ENCODE data around the gene JMJD1C.

Gene JMJD1C

DNA sequence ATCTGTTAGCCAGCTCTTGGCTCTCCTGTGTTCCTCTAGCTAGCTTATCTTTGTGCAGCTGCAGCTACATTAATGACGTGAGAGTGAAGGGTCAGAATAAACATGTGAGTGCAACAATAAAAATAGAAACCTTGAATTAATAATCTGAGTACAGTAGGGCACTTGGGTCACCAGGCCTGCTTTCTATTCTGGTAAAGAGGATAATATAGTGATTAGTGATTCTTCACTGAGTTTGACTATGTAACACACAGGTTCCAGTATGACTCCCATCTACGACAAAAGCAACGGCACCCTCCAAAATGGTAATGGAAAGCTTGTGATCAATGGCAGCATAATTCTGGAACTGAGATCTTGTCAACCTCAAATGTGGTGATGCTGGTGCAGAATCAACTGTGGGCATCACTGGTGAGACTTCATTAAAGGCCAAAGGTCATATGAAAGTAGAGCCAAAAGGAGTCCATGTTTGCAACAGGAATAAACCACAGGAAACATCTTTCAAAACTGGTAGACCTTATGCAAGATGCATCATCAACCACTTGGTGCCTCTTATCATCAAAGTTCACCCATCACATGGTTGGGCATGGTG, 255.1 kb downstream of the JMJD1C start:
- DNase-seq (ENCODE audit: low read depth) = no peak

DNA sequence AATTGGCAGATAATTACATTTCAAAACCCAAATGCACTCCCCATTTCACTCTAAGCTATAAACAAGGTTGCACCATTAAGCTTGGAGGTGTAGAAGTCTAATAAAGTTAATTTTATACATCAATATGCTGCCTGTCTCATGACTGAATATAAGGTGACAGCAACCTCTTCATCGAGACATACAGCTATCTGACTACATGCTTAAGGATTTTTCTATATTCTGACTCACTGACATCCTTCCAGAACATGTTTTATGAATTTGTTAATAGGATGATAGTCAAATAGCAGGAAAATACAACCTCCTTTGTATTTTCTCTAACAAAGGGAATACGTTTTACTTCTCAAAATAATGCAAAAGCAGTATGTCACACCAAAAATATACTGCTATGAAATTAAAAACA, 256.1 kb downstream of the JMJD1C start:
- no peak for DNase-seq (ENCODE audit: low read depth)

DNA sequence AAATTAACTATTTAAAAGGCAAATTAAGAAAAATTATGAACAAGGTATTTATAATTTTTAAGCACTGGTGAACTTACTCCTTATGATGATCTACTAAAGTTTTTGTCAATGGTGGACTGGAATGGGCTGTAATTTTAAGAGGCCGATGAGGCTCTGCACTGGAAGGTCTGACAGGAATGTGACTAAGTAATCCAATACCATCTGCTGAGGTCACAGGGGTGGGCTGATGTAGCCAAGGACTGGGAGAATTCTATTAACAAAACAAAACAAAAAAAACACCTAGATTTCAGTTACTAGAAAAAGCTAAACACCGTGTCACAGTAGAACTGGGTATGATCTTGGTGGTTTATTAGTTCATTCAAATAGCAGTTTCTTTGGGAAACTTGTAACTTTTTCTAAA, 256.8 kb downstream of the JMJD1C start:
- DNase-seq (ENCODE audit: low read depth) = no peak

DNA sequence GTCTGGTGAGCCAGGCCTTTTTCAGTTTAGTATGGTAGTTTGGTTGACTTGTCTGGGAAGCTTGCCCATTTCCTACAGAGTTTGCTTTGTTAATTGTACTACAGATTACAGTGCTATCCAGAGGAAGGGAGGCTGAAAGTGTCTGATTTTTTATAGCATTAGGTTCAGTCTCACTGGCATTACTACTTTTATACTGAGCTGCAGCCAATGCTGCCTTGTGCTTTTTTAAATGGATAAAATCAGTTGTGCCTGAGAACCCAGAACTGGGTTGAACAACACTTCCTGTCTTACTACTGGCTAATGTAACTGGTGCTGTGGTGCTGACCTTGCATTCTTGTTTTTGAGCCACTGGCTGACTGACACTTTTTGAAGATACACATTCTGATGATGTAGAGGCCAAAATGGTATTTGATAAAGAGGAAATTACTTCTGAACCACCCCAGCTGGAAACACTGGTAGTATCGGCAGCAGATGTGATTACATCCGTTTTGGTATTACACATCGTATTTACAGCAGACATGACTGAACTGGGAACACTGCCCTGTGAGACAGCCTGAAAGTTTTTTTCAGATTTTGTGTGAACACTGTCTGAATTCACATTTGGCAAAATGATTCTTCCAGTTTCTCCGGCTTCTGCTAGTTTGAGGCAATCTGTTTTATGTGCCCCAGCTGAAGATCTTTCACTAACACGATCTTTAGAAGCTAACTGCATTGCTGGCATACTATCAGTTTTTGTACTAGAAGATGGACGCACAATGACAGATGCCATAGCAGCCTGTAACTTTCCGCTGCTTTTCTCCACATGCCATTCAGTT, 258.6 kb downstream of the JMJD1C start:
- DNase-seq (ENCODE audit: low read depth) = no peak

DNA sequence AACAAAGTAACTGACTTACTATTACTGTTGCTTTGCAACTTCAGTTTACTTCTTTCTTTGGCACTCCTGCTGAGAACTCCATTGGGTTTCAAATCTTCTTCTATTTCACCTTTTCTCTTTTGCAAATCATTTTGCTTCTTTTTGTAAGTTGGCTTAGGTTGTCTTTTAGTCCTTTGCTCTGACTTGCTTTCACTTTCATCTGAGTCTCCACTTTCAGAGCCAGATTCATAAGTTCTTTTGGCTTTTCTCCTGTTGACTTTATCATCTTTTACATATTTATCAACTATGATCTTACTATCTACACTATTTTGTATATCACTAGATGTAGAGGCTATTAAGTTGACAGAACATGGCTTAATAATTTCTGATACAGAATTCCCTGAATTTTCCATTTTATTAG, 259.2 kb downstream of the JMJD1C start:
- no peak for DNase-seq (ENCODE audit: low read depth)

DNA sequence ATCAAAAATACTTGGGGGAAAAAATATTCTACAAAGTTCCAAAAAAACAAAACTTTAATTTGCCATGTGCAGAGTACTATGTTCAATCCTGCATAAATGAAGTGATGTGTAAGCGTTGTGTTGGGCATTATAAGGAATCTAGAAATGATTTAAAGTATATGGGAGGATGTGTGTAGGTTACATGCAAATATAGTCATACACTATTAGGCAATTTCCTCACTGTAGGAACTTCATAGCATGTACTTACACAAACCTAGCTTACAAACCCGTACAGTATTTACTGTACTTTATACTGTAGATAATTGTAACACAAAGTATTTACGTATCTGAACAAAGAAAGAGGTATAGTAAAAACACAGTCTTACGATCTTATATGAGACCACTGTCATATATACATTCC, 260.4 kb downstream of the JMJD1C start:
- DNase-seq (ENCODE audit: low read depth) = no peak

DNA sequence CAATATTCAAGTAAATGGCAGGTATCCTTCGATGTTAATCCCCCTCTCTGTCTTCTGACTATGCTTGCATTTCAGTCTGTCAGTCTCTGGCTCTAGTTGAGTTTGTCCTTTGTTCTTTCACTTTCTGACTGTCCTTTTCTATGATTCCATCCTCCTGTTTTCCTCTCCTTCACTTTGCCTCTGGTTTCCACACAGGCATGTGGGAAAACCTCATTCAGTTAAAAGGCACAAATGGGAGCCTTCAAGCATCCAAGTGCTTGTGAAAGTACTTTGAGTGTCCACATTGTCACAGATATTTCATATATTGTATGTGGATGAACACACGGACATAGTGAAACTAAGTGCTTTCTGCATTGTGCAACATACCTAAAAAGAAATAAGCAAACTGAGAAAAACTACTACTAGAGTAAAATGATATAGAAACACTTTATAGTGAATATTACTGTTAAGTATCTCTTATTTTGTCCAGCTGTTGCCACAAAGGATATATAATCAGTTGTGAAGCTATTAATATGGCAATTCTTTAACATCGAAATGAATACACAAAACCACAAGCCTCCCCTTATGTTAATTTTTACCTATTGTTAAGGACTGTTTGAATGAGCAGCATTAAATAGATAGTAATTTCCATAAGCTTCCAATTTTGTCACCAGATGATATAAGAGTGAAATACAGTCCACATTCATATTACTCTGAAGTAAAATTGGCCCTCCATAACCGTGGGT, 260.9 kb downstream of the JMJD1C start:
- no peak for DNase-seq (ENCODE audit: low read depth)

DNA sequence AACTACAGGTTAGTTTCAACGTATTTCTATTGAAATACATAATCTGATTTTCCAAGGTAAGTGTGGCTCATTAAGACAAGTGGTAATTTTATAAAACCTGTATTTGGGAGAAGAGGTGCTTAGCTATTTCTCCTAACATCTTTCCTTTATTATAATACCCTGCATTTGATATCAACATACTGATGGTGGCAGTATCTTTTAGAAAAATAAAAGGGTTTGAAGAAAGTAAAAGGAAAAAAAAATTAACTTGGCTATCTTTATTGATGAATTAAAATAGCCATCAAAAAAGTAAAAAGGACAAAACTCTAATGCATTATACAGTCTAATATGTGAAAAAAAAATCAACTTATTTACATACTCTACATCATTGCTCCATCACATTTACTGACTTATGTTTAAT, 264.7 kb downstream of the JMJD1C start:
- no peak for DNase-seq (ENCODE audit: low read depth)

DNA sequence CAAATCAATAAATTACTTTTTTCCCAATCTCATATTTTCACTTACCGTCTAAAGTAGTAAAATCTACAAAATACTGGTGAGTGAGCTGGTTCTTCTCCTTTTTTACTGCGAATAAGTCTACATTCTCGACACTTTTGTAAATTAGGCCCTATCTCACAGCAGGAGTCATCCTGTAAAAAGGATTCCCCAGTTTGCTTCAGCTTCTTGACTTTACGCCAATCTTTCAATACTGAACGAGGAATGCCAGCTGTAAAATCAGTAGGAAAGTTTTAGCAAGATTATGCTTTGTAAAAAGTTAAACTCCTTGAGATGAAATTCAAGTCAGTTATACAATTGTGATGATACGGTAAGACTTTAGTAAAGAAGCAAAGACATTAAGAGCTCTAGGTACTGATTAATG, 265.3 kb downstream of the JMJD1C start:
- no peak for DNase-seq (ENCODE audit: low read depth)

DNA sequence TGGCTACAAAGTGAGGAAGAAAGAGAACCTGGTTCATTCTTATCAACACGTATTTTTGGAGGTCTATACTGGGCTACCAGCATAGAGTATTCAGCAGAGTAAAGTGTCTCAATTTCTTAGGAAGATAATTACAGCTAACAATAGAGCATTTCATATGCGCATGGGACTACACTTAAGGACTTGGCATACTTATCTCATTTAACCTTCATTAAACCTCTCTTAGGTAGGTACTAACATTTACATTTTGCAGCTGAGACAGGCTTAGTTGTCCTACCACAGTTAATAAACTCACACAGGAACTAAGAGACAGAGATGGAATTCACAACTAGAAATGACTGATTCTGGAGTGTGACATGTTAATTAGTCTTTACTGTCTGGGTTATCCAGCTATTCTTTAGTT, 266.1 kb downstream of the JMJD1C start:
- DNase-seq (ENCODE audit: low read depth) = no peak

DNA sequence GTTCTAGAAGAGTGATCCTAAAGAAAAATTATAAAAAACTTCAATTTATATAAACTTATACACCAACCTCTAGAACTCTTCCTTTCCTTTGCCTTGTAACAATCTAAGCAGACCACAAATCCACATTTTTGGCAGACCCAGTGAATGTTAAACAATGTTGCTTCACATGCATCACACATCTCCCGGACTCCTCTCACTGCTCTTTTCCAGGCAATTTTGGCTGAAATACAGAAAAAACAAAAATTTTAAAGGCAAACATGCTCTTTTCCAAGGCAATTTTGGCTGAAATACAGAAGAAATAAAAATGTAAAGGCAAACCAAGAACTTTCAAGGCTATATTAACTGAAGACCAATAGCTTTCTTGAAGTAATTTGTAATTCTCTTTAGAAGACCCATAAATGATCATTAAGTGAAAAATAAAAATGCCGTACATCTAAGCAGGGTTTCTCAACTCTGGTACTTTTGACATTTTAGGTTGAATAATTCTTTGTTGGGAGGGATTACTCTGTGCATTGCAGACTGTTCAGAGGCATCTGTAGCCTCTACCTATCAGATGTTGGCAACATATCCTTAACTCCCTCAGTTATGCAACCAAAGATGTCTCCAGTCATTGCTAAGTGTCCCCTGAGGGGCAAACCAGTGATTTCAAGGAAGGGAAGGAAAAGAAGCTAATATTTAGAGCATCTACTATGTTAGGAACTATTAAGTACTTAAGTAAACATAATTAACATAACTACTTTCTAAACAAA, 268.3 kb downstream of the JMJD1C start:
- no peak for DNase-seq (ENCODE audit: low read depth)

DNA sequence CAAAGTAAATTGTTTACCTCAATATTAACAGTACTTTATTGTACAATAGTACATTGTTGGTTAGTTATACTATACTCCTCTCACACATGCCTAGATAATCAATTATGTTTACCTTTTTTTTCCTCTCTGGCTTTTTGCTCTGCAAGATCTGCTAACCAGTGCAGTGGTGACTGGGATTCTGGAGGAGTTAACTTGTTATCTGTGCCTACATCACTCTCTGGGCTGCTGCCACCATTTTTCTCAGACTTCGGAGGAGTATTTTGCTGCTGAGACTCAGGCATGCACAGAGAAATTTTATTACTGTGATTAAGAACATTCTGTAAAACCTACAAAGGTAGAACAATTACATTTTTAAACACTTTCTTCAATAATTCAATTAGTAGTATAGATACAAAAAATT, 273.0 kb downstream of the JMJD1C start:
- no peak for DNase-seq (ENCODE audit: low read depth)

DNA sequence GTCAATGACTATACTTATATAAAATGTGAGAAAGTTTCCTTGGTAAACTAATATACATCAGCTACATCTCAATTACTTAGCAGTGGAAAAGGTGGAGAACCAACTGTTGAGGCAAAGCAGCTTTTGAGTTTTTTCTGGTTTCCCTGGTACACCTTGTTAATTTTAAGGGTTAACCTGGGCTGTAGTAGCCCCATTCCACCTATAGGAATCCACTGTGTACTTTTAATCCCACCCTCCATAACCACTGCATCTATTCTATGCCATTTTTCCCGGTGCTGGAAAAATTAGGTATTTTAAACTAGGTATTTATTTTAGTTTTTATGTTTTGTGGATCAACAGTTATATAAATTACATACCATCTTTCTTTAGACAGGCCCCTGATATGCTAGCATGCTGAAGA, 290.2 kb downstream of the JMJD1C start:
- no peak for DNase-seq (ENCODE audit: low read depth)

DNA sequence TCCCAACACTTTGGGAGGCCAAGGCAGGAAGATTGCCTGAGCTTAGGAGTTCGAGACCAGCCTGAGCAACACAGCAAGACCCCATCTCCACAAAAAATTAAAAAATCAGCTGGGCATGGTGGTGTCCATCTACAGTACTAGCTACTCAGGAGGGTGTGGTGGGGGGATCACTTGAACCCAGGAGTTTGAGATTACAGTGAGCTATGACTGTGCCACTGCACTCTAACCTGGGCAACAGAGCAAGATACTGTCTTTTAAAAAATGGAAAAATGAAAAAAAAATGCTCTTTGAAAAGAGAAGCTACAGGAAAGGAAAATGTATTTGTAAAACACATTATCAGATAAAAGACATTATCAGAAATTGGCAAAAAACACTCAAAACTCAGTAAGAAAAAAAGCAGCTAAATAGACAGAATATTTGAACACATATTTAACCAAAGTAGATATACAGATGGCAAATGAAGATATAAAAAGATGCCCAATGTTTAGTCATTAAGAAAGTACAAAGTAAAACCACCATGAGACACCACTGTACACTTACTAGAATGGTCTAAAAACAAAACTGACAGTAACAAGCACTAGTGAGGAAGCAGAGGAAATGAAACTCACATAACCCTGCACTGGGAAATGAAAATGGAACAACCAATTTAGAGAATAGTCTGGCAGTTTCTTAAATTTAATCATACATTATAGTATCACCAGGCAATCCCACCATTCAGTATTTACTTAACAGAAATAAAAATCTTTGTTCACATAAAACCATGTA, 292.1 kb downstream of the JMJD1C start:
- no peak for DNase-seq (ENCODE audit: low read depth)

DNA sequence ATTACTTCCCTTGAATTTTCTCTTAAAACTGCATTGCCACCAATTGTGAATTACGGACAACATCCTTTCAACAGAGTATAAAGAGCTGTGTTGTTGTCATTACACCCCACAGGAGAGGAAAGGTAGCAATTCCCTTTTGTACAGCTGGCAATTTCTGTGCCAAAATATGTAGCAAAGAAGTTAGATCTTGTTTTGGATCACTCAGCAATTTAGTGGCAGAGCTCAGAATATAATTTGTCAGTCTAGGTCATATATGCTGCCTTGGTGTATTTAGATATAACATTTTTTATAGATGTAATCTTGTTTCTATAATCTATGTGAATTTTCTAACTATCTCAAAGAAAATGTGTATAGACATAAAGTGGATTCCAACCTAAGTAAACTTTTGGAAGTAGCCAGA, 293.9 kb downstream of the JMJD1C start:
- no peak for DNase-seq (ENCODE audit: low read depth)

DNA sequence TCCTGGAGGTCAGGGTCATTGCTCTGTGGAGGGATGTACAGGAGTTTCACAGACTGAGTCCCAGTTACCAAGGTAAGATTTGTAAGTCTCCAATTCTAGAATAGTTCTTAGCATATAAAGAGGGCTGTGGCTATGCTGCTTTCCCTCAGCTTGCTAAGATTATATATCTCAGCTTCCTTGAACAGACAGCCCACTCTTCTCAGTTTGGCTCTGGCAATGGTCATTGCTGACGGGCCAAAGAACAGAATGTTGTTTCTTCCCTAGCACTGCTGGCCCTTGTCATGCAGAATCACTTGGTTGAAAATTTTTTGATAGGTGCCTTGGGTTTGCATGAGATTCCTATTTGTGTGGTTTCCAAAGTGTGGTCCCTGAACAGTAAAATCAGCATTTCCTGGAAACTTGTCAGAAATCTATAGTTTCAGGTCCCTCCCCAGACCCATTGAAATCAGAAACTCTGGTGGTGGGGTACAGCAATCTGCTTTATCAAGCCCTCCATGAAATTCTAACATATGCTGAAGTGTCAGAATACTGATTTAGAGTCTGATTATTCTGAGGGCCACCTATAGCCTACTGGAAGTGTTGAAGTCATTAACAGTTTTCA, 294.4 kb downstream of the JMJD1C start:
- no peak for DNase-seq (ENCODE audit: low read depth)

DNA sequence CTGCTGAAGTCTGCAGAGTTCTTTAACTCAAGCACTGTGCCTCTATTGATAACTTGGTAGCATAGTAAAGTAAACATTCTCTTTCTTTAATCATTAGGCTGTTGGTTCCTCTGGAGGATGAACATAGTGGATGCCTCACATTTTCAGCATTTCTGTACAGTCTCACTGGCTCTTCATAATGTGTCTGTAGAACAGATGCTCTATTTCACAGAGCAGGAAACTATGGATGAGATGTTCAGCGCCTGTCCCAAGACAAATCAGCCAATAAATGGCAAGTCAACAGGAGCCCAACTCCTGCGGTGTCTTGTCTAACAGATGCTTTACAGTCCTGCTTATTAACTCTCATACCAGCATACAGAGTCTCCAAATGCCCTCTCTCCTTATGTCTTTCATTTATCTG, 296.2 kb downstream of the JMJD1C start:
- no peak for DNase-seq (ENCODE audit: low read depth)

DNA sequence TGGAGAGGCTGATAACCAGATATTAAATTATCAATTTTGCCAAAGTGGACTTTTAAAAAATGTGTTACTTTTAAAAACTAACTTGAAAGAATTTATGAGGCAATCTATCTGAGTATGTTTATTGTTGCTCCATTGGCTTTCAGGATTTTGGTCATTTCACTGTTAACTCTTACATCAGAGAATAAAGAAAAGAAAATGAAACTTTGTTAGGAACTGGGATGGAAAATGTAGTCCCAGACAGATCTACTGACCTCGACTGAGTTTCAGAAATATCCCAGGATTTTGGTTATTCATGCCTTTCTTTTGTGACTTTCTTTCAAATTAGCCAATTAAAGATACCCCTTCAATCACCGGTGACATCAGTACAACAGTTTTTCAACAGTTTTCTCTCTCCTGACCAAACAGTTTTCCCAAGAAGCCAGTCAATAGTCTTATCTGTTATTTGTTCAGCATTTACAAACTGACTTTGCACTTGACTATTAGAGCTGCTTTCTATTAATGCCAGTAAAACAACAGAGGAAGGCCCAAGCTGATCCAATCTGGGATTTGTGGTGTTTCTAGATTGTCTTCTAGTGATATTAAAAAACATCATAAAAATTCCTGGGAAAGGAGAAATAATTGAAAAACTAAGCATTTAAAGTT, 296.8 kb downstream of the JMJD1C start:
- DNase-seq (ENCODE audit: low read depth) = no peak

DNA sequence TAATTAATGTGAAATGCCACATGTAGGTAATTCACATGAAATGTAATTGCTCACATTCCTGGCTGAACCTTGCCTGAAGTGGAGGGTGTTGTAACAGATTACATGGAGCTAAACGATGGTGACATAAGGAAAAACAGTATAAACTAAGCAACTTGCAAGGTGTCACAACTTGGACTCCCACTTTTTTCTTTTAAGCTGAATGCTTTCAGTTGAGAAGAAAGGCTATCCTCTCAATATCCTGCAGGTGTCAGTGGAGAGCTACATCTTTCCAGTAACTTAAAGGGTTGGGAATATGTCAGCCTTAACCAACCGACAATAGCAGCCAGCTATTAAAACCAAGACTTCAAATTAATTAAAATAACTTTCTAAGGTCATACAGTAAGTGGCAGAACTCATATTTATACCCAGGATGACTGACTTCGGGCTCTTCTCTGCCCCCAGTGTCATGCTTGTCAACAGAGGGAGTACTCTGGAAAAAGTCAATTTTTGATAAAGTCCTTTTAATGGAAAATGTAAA, 299.0 kb downstream of the JMJD1C start:
- DNase-seq (ENCODE audit: low read depth) = no peak

DNA sequence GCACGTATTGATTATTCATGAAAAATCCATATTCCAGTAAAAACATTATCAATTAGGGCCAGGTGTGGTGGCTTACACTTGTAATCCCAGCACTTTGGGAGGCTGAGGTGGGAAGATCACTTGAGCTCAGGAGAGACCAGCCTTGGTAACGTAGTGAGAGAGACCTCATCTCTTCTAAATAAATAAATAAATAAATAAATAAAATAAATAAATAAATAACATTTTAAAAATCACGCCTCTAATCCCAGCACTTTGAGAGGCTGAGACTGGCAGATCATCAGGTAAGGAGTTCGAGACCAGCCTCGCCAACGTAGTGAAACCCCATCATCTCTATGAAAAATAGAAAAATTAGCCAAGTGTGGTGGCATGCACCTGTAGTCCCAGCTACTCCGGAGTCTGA, 300.5 kb downstream of the JMJD1C start:
- no peak for DNase-seq (ENCODE audit: low read depth)

DNA sequence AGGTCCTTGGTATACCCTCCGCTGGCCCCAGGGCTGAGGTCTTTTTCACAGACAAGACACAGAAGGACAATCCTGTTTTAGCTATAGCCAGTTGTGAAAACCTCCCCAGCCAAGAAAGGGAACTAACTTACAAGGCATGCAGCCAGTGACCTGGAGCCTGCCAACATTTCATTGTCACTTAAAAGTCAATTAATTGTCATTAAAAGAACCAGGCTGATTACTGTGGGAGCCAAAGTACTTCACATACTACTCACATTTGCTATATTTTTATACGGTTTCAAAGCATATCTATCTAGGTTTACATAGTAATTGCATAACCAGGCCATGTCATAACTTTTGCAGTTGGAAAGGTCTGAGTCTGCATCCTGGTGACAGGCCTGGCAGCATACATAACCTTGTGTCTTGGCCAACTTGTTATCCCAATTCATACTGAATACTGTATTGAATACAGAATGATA, 301.6 kb downstream of the JMJD1C start:
- DNase-seq (ENCODE audit: low read depth) = no peak

All from stimulated activated CD8-positive, alpha-beta memory T cell treated with anti-CD3 and anti-CD28 coated beads, Interleukin-4, amount 100 ng/mL, for 24 hours (primary cell).